HG02678 (cell line): ENCODE results near the gene LRP8.
"Not testable (repeated sequence)": the region's sequence is repeated elsewhere in the genome, so short reads cannot be mapped to it uniquely, and the experiment has no call there.

Experiments used
- ATAC-seq: cut with Tn5 transposase; IDR thresholded peaks from one replicate; pipeline ENCODE4 v1.9.1; 2021; ENCODE audit warnings: mild to moderate bottlenecking, moderate library complexity; ENCODE audit not compliant: unreplicated experiment

Gene LRP8

DNA sequence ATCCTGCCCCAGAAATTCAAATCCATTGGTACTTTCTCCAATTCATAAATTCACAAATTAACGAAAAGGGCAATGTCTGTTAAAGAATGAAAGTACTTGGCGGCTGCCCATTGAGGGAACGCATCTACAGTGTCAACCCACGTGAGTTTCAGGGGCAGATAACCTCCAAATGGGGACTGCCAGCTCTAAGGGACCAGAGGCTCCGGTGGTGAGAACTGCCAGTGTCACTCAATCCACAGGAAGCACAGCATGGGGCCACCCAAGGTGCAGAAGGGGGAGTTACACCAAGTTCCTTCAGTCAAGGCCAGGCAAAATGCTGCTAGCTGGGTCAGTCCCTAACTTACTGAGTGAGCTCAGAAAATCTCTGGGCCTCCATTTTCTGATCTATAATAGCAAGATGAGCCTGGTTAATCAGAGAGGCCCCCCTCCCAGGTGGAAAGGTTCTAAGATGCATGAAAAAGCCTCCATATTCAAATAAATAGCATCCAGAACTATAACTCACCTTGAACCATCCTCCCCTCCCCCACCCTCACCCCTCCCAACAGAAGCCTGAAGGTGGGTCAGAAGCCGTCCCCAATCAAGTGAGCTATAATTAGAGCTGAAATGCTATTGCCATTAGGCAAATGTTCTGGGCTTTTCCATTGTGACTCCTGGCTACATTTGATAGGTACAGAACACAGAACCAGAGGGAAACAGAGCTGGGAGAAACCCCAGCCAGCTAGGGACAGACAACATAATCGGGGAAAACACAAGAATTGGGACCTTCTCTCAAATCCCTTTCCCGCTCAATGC is 41.7 kb downstream of the LRP8 start:
- ATAC-seq, result no peak

DNA sequence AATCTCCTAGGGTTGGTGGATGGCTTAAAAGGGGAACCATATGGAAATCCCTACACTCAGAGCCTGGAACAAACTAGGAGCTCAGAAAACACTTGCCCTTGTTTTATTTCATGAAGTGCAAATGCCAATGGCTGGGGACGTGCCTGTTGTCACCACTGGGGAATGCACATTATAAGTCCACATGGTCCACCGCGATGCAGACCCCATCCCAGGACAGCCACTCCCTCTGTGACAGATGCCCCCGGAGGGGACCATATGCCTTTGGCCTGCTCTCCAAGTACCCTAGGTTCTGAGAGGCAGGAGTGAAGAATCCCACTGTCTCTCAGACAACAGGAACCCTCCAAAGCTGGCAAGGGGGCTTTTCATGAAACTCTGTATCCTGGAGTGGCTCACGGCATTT is 42.3 kb downstream of the LRP8 start:
- no peak for ATAC-seq

DNA sequence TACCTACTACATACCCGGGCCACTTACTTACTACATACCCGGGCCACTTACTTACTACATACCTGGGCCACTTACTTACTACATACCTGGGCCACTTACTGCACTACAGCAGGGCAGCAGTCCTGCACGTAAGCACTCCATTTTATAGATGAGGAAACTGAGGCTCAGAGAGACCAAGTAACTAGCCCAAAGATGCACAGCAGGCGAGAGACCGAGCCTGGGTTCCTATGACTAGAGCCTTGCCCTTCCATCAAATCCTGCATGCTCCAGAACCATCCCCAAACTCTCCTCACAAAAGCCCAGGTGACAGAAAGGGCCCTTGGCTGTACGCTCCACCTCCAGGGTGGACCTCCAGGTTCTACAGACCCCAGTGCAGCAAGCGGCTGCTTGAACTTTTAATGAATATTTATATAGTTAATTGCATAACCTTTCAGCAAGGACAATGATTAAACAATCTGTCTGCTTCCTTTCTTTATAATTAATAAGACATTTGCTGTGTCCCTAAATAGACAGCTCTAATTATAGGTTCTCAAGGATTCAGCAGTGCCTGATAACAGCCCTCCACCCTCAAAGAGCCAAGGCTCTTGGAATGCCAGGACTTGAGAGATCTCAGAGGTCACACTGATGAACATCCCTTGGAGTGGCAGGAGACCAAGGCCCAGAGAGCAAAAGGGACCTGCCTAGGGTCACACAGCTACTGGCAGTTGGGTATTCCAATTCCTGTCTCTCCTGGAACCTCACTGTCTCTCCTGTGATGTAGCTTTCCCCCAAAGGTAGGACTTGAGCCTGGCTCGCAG is 43.4 kb downstream of the LRP8 start:
- no peak for ATAC-seq

DNA sequence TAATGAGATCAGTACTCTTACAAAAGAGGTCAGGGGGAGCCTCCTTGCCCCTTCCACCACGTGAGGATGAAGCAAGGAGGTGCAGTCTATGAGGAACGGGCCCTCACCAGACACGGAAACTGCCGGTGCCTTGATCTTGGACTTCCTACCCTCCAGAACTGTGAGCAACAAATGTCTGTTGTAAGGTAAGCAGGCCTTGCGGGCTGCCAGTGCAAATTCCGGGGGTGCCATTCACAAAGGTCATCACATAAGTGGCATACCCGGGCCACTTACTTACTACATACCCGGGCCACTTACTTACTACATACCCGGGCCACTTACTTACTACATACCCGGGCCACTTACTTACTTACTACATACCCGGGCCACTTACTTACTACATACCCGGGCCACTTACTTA is 44.7 kb downstream of the LRP8 start:
- not testable (repeated sequence) for ATAC-seq

DNA sequence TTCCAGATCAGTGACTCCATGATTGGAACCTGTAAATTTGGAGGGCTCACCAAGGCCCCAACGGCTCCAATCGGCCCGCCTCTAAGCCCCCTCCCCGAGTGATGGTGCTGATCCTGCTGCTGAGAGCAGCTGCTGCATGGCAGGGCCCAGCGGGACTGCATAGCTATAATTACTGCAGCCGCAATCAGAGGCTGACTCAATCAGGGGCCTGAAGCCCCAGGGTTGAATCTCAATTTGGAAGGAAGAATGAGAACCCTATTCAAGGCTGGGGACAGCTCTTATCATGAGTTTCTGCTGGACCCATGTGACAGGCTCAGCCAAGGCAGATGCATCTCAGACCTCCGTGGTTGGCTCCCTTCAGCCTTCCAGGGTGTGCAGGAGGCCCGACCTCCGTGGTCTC is 46.7 kb downstream of the LRP8 start:
- ATAC-seq, result no peak

DNA sequence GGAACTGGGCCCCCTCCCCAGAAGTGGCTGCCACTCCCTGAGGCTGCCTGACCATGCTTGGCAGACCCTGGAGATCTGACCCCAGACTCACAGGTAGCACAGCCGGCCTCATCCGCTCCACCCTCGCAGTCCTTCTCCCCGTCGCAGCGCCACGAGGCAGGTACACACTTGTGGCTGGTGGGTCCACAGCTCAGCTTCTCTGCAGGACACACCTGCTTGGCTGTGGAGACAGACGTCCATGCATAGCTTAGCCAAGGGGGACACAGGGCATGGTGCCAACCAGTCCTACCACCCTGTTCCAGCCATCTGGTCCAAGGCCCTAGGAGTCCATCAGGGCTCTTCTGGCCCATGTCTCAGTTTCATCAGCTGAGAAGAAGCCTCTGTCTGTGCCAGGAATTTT is 47.4 kb downstream of the LRP8 start:
- no peak for ATAC-seq

DNA sequence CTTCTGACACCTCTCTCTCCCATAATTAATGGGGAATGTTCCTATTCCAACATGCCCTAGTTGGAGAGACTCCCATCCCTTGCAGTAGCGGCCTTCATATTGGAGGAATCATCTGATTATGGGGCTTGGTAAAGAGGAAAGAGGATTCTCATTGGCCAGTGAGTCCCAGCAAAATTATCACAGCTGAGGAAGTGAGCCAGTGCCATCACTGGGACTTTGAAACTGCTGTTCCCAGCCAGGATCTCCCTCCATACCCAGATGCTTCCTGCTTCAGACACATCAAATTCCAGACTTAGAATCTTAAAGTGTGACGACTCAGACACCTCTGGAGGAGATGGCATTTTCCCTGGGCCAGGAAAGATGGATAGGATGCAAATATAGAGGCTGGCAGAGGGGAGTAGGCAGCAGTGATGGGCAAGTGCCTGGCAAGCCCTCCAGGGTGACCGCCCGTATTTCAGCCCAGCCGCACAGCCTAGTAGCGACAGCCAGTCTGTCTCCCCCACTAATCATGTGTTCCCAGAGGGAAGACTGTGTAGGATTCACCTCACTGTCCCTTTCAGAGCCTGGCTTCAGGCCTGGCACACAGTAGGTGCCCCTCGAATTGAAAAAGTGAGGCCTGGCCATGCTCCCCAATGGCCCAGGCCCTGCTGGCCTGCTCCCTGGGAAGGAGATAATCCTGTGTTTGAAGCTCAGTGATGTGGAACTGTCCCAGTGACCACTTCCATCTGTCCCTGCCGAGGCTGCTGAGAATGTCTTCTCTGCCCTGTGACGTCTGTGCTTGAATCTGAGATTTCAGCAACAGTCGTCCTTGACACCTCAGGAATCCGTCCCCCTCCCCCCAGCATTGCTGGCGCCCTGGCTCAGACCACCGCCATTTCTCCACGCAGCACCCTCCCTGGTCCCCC is 48.3 kb downstream of the LRP8 start:
- ATAC-seq, result no peak

DNA sequence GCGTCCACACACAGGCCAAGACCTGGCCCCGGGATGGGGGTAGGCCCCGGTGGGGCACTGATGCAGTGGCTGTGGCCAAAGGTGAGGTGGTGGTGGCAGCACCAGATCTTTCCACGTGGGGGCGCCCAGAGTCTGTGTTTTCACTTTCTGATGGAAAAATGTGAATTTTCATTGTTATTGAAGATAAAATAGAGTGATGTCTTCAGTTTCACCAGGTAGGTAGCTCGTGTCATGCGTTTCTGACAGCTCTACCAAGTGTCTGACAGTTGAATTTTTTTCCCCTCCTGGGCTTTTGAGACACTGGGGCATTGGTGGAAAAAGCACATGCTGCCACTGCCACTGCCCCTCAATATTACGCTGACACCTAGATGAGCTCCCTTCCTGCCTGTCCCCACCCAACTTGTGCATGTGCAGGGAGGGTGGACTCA is 49.6 kb downstream of the LRP8 start:
- ATAC-seq, result no peak

DNA sequence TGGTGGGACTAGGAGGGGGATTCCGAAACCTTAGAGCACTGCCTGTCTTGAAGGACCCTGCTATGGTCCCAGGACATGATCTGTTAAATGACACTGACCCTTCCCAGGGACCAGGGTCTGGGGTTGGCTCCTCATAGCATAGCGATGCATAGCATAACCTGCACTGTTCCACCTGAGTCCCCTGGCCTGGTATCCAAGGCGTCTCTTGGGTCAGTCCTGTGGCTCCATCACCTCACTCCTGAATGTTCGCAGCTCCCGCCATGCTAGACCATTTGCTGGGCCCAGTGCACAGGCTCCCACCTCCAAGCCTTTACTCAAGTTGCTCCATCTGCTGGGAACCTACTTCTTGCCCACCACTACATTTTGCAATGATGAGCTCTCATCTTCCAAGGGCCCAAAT is 50.5 kb downstream of the LRP8 start:
- ATAC-seq, result no peak

DNA sequence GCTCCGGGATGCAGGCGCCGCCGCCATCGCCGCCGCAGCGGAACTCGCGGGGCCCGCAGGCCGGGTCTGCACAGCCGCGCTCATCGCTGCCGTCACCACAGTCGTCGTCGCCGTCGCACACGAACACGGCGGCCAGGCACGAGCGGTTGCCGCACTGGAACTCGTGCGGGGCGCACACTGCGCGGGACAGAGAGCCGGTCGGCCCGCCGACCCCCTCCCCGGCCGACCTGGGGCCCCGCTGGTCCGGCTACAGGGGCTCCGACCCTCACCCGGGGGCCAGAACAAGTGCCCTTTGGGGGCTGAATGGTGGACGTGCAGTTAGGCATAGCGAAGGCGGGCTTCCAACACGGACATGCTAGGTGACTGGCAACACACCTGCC is 51.0 kb downstream of the LRP8 start:
- no peak for ATAC-seq

DNA sequence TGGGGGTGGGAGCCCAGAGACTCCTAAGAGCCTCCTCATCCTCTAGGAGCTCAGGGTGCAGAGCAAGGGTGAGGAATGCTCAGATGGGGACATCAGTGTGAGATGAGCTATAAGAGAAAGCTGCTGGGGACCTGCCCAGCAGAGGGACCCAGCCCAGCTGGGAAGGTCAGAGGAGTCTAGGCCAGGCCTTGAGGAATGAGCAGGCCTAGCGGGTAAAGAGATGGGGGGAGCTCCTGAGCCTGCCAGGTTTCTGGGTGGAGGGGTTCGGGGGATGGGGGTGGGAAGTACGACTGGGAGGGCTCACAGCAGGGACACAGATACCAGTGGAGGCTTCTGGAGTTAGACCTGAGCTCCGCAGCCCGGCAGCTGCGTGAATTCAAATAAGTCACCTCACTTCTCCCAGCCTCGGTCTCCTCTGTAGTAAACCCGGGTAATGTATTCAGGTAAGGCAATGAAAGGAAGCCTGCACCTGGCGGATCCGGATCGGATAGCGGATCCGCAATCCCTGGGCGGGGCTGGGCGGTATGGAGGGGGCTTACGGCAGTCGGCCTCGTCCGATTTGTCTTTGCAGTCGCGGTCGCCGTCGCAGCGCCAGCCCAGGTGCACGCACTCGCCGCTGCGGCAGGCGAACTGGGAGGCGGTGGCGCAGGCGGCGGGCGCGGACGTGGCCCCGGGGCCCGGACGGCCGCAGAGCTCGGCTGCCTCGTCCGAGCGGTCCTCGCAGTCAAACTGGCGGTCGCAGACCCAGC is 51.5 kb downstream of the LRP8 start:
- no peak for ATAC-seq

DNA sequence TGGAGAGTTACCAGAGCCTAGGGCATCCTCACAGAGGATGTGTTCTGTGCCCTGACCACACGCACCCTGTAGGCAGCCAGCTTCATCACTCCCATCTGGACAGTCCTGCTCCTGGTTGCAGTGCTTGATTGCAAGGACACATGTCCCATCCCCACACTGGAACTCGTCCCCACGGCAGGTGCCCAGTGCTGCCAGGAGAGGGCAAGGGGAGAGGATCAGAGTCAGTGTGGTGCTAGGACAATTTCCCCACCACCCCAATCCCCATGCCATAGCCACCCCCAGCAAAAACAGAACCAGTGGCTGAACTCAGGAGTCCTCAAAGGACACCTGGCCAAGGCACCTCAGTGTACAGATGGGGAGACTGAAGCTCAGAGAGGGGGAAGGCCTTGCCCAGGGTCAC is 52.3 kb downstream of the LRP8 start:
- ATAC-seq, result no peak

DNA sequence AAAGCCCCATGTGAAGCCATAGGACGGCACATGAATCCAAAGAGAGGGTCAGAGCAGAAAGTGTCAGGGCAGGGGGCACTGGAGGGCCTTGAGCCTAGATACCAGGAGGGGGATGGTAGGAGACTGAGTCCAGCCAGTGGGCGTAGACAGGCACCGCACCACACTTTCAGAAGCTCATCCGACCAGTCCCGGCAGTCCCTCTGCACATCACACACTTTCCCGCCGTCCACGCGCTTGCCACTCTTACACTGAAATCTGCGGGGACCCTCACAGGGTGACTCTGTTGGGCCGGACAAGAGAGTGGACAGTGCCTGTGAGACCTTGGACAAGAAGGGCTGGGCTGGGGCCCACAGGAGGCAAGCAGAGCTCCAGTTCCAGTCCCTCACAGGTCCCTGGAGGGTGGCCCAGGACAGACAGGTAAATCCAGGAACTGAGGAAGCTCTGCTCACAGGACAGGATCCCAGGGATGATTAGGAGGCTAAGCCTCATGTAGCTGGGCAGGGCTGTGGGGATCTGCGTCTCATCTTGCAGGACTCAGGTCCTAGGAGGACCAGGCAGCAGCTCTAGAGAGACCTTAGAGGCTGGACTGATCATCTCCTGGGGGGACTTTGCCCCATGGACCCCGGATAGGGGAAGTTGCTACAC is 53.2 kb downstream of the LRP8 start:
- ATAC-seq, result no peak

DNA sequence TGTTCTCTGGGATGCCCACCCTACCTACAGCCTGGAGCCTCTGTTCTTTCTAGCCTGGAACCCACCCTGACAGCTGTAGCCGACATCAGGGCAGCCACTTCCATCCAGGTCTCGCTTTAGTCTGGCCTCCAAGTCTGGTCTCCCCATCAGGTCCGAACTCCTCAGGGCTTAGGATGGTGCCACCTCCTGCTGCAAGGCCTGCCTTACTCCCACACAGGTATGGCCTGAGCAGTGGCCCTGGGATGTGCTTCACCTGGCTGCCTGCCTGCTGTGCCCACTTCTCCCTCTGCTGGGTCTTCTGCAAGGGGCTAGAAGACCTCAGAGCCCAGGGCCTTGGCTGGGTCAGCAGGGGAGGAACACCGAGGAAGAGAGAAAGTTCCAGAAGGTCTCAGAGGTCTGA is 53.8 kb downstream of the LRP8 start:
- no peak for ATAC-seq

DNA sequence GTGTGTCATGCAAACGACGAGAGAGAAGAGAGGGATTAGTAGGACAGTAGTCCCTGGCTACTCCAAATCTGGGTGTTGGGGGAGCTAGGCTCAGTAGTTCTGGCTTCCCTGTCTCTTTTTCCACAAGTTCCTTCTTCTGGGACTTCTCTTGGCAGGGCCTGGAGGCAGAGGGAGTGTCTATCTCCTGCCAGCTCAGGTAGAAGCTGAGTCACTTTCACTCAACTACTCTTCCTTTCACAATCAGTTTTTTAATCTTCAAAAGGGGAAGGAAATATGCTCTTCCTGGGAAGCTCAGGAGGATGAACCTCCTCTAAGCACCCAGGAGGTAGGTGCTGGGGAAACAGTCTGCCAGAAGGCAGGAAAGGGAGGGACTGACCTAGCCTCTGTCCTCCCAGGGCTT is 54.3 kb downstream of the LRP8 start:
- no peak for ATAC-seq

DNA sequence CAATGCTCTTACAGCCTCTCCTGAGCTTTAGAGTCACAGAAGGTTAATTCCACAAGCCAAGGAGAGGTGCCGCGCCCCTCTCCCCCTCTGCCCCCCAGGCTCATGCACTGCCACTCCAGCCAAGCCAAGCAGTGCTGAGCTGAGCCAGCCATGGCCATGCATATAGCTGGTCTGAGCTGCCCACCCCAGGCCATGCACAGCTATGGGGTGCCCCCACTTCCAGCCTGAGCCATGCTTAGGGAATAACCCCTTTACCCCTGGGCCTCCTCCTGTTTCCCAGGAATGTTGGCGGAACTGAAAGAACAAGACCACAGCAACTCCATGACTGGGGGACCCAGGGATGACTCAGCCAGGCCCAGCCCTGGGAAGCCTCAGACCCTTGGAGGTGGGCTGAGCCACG is 55.5 kb downstream of the LRP8 start:
- no peak for ATAC-seq

DNA sequence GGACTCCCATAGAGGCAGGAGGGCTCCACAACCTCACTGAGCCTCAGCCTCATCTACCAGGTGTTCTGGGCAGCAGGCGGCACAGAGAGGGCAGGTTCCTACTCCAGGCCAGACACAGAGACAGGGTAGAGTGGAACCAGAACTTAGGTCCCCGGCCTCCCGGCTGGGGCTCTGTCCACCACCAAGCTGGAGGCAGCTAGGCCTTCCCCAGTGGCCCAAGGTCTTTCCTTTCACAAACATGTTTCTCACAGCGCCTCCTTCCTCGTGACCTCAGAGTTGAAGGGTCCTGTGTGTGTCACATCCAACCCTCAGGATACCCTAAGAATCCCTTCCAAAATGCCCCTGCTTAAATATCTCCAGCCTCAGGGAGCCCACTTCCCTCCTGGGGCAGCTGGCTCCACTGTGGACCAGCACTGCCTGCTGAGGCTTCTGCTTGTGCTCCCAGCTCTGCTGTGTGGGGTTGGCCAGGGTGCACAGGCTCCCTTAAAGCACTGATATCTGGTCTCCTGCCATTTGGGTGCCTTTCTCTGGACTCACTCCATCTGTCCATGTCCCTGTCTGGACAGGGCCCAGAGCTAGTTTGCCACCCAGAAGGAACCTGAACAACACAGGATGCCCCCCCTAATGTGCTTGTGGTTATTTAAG is 56.3 kb downstream of the LRP8 start:
- no peak for ATAC-seq

DNA sequence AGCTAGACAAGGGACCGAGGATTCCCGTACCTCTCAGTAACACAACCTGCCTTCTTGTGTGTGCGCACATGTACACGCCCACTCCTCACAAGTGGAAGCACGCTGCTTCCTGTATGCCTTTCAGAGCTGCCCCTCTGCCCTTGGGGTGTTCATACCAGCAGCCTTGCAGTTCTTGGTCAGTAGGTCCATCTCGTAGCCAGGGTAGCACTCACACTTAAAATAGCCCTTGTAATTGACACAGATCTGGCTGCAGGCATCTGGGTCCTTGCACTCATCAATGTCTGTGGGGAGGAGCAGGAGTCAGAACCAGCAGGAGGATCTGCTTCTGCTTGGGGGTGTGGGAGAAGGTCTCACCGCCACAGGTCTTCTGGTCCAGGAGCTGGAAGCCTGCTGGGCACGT is 57.0 kb downstream of the LRP8 start:
- ATAC-seq, result no peak

DNA sequence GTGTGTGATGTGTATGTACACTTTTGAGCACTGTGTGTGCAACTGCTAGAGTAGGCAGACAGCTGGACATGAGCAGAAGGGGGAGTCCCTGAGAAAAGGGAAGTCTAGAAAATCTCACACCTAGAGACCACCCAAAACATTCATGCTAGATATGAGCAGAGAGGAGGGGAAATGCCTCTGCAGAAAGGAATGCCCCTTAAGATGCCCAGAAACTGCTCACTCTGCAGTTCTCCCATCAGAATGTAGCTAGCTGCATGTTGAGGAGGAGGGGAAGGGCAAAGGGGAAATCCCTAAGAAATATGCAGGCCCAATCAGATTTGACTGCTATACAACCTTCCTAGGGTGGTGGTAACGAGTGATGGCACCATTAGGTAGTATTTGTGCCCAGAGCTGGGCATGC is 57.8 kb downstream of the LRP8 start:
- no peak for ATAC-seq

DNA sequence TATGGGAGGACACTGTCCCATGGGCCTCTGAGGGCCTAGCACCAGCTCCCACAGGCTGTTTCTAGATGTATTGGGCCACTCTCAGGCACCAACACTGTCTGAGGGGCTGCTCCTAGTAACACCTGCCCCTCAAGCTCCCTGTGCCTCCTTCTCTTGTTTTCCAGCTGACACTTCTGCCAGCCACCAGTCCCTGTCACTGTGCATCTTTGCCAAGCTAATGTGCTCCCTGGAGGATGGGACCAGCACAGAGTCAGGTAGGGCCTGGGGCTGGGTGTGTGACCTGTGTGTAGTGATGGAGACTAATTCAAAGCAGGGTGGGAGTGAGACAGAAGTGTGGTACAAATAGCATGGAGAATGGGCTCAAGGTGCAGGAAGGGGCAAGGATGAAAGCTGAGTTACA is 60.1 kb downstream of the LRP8 start:
- no peak for ATAC-seq
